SK-N-SH (cell line): ENCODE results near the gene NEK8. TPM values are rescaled to one million over a fixed set of nuclear protein-coding genes. Genes with fewer than 3 reads are reported as not detected.

Source experiments
- CTCF ChIA-PET: fragments of 300-600, 350-600 bp; formaldehyde crosslinking; extraction: SDS; loops from one replicate; lab custom pipeline; 2021; lab: Yijun Ruan, JAX
- POLR2A ChIA-PET: fragments of 350-600 bp; sonication (Branson Sonifier 250); formaldehyde crosslinking; extraction: SDS; loops from one replicate; lab custom pipeline; 2020; ENCODE audit warnings: antibody characterized with exemption, inconsistent platforms; lab: Yijun Ruan, JAX
- DNase-seq: peaks from one replicate; pipeline ENCODE4 v3.0.0; 2012
- H2AFZ ChIP-seq: fragments of 200-600 bp; sonication (generic); 2 replicates; pipeline ENCODE4 v1.8.1; 2016; ENCODE audit warnings: antibody characterized with exemption, mild to moderate bottlenecking, low read depth
- H3F3A ChIP-seq: fragments of 200-600 bp; sonication (generic); replicated peaks from 2 replicates; pipeline ENCODE3; 2016; ENCODE audit warnings: antibody characterized with exemption, mild to moderate bottlenecking; ENCODE audit not compliant: insufficient read depth
- H3K27ac ChIP-seq, 2 experiments: fragments of 200-500 bp in 1 of 2; fragments of 200-600 bp in 1 of 2; sonication (Bioruptor generic) in 1 of 2; sonication (generic), shearing (Covaris generic) in 1 of 2; 2 replicates each; pipeline versions ENCODE4 v1.5.1 to v1.6.1; 2014 to 2016; ENCODE audit warnings: low read depth in 2 of 2, inconsistent platforms in 1 of 2, low read length in 1 of 2, mild to moderate bottlenecking in 1 of 2, mixed read lengths in 1 of 2
- H3K27me3 ChIP-seq: fragments of 200-600 bp; sonication (generic), shearing (Covaris generic); 2 replicates; pipeline ENCODE4 v1.6.1; 2016; ENCODE audit warnings: mixed run types; ENCODE audit not compliant: insufficient read depth
- H3K36me3 ChIP-seq, 2 experiments: fragments of 200-500 bp in 1 of 2; fragments of 200-600 bp in 1 of 2; sonication (Bioruptor generic) in 1 of 2; sonication (generic) in 1 of 2; replicated peaks in 1 of 2; 2 replicates each; pipeline versions ENCODE3 to v1.5.1; 2014 to 2016; ENCODE audit warnings: low read length in 1 of 2, mild to moderate bottlenecking in 1 of 2; ENCODE audit not compliant: insufficient read depth in 2 of 2, control insufficient read depth in 1 of 2
- H3K4me1 ChIP-seq, 2 experiments: fragments of 200-500 bp in 1 of 2; fragments of 200-600 bp in 1 of 2; sonication (Bioruptor generic) in 1 of 2; sonication (generic), shearing (Covaris generic) in 1 of 2; 2 replicates each; pipeline versions ENCODE4 v1.5.1 to v1.6.1; 2014 to 2016; ENCODE audit warnings: low read depth in 1 of 2, low read length in 1 of 2, mixed run types in 1 of 2; ENCODE audit not compliant: insufficient read depth in 2 of 2, control insufficient read depth in 1 of 2
- H3K4me2 ChIP-seq: fragments of 200-600 bp; sonication (generic), shearing (Covaris generic); 2 replicates; pipeline ENCODE4 v1.6.1; 2017; ENCODE audit warnings: mixed run types
- H3K4me3 ChIP-seq, 2 experiments: fragments of 200-500 bp in 1 of 2; fragments of 200-600 bp in 1 of 2; sonication (Bioruptor generic) in 1 of 2; sonication (generic), shearing (Covaris generic) in 1 of 2; 2 replicates each; pipeline versions ENCODE4 v1.5.1 to v1.8.1; 2014 to 2016; ENCODE audit warnings: low read depth in 2 of 2, inconsistent platforms in 1 of 2, low read length in 1 of 2, mild to moderate bottlenecking in 1 of 2, mixed read lengths in 1 of 2, moderate library complexity in 1 of 2
- H3K79me2 ChIP-seq: fragments of 200-600 bp; sonication (generic); 2 replicates; pipeline ENCODE4 v1.8.1; 2017; ENCODE audit warnings: mild to moderate bottlenecking; ENCODE audit not compliant: insufficient read depth
- H3K9ac ChIP-seq: fragments of 200-600 bp; sonication (generic); 2 replicates; pipeline ENCODE4 v1.6.1; 2017; ENCODE audit warnings: mixed run types
- H3K9me2 ChIP-seq: fragments of 200-600 bp; sonication (generic); 2 replicates; pipeline ENCODE4 v1.6.1; 2017; ENCODE audit warnings: mixed run types
- H3K9me3 ChIP-seq: fragments of 200-600 bp; sonication (generic); 2 replicates; pipeline ENCODE4 v1.6.1; 2017; ENCODE audit warnings: mixed run types, mild to moderate bottlenecking, moderate library complexity
- H4K20me1 ChIP-seq: fragments of 200-600 bp; sonication (generic); 2 replicates; pipeline ENCODE4 v1.6.1; 2017; ENCODE audit warnings: mild to moderate bottlenecking, mixed run types; ENCODE audit not compliant: insufficient read depth
- ELF1 ChIP-seq: IDR thresholded peaks from 2 replicates; pipeline ENCODE4 v1.4.0; 2012
- EP300 ChIP-seq, 2 experiments: IDR thresholded peaks; 2 replicates each; pipeline versions ENCODE4 v1.4.0 to v1.6.1; 2012; ENCODE audit warnings: borderline replicate concordance in 1 of 2, low read depth in 1 of 2, low read length in 1 of 2
- EZH2phosphoT487 ChIP-seq: fragments of 200-600 bp; sonication (generic); IDR thresholded peaks from 2 replicates; pipeline ENCODE4 v1.6.1; 2017; ENCODE audit warnings: low read depth, mixed run types, mild to moderate bottlenecking, antibody characterized with exemption, moderate library complexity, borderline replicate concordance
- FOXM1 ChIP-seq: IDR thresholded peaks from 2 replicates; pipeline ENCODE4 v1.4.0; 2012; ENCODE audit warnings: low read depth, mild to moderate bottlenecking
- GATA2 ChIP-seq: sonication (generic); formaldehyde crosslinking; IDR thresholded peaks from 2 replicates; pipeline ENCODE4 v1.5.0; 2020; ENCODE audit warnings: mild to moderate bottlenecking, missing genetic modification reagents
- IRF3 ChIP-seq: fragments of 150-350 bp; IDR thresholded peaks from 2 replicates; pipeline ENCODE4 v1.6.1; 2016; ENCODE audit warnings: mild to moderate bottlenecking, low read depth, low read length
- MEF2A ChIP-seq: IDR thresholded peaks from 2 replicates; pipeline ENCODE4 v1.4.0; 2012; ENCODE audit warnings: low read depth, borderline replicate concordance
- NFIC ChIP-seq: IDR thresholded peaks from 2 replicates; pipeline ENCODE4 v1.4.0; 2012; ENCODE audit warnings: borderline replicate concordance
- POLR2AphosphoS5 ChIP-seq: IDR thresholded peaks from 2 replicates; pipeline ENCODE4 v1.6.1; 2012; ENCODE audit warnings: low read depth, low read length
- RAD21 ChIP-seq: IDR thresholded peaks from 2 replicates; pipeline ENCODE4 v1.6.1; 2012; ENCODE audit warnings: mild to moderate bottlenecking, low read length
- RCOR1 ChIP-seq: fragments of 150-350 bp; IDR thresholded peaks from 2 replicates; pipeline ENCODE4 v1.6.1; 2017; ENCODE audit warnings: antibody characterized with exemption, low read length
- RXRA ChIP-seq: IDR thresholded peaks from 2 replicates; pipeline ENCODE4 v1.4.0; 2012; ENCODE audit warnings: low read depth, mild to moderate bottlenecking, borderline replicate concordance
- SIN3A ChIP-seq: IDR thresholded peaks from 2 replicates; pipeline ENCODE4 v1.6.1; 2012; ENCODE audit warnings: low read depth, mild to moderate bottlenecking, low read length, moderate library complexity, borderline replicate concordance
- TAF1 ChIP-seq: IDR thresholded peaks from 2 replicates; pipeline ENCODE4 v1.6.1; 2012; ENCODE audit warnings: low read depth, mild to moderate bottlenecking, low read length, moderate library complexity, borderline replicate concordance
- TCF12 ChIP-seq: IDR thresholded peaks from 2 replicates; pipeline ENCODE4 v1.4.0; 2012
- TEAD4 ChIP-seq: IDR thresholded peaks from 2 replicates; pipeline ENCODE4 v1.4.0; 2012; ENCODE audit warnings: mild to moderate bottlenecking, borderline replicate concordance; ENCODE audit not compliant: insufficient read depth
- ZBTB33 ChIP-seq: IDR thresholded peaks from 2 replicates; pipeline ENCODE4 v1.4.0; 2012; ENCODE audit warnings: low read depth, borderline replicate concordance
- WGBS: methylation state at CpG from one replicate; pipeline ENCODE4 v1.1.6; 2017; ENCODE audit warnings: low lambda C conversion rate; 5-methylcytosine and 5-hydroxymethylcytosine counted together
- polyA plus RNA-seq, 3 experiments: library from polyadenylated mRNA; depleted of rRNA; stranded (reverse); fragments of >200 nt; gene quantifications; 2 replicates each; pipeline ENCODE4 v1.2.3, GENCODE V29; 2012

Gene NEK8
- polyA plus RNA-seq, 1 of the 3 experiments (the other 2 are of a cell fraction): 6.0 TPM

DNA sequence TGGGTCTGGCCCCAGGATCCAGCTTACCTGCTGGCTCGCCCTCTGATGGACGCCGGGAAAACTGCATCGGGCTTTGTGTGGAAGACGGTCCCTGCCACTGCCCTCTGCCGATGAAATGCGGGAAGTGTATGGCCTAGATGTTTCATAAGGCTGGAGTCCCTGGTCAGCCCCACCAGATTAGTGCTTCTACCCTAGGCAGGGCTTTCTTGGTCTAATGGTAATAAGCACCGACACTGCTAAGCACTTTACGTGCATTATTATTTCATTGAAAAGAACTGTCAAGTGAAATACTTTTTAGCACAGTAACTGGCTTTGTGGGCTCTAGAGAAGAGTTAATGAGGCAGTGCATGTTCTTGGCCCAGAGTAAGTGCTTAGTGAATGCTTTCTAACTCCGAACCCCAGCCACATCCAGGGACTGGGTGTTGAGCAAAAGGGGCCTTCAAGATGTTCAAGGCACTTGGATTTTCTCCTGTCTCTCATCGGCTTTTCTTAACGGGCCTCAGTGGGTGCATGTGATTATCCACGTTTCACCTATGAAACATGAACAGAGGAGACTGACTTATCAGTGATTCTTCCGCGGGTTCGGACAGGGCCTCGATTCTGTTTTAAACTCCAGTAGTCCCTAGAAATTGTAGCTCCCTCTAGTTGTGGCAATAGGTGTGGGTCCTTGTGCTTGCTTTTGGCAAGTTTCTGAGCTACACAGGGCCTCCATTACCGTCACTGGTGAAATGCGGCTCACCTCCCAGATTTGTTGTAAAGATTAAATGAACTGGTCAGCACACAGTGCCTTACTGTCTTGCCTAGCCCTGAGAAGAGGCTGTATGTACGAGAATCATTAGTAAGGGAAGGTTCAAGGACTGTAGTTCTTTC lies 21.8 kb downstream of the NEK8 start (continued):
- TF ChIP-seq RCOR1 (peak; percentile 23; the same call in 1 of the 2 replicates), TCF12 (no peak), RAD21 (peak; percentile 86), FOXM1 (no peak), SIN3A (peak; percentile 72; the same call in 1 of the 2 replicates), EZH2phosphoT487 (no peak)

DNA sequence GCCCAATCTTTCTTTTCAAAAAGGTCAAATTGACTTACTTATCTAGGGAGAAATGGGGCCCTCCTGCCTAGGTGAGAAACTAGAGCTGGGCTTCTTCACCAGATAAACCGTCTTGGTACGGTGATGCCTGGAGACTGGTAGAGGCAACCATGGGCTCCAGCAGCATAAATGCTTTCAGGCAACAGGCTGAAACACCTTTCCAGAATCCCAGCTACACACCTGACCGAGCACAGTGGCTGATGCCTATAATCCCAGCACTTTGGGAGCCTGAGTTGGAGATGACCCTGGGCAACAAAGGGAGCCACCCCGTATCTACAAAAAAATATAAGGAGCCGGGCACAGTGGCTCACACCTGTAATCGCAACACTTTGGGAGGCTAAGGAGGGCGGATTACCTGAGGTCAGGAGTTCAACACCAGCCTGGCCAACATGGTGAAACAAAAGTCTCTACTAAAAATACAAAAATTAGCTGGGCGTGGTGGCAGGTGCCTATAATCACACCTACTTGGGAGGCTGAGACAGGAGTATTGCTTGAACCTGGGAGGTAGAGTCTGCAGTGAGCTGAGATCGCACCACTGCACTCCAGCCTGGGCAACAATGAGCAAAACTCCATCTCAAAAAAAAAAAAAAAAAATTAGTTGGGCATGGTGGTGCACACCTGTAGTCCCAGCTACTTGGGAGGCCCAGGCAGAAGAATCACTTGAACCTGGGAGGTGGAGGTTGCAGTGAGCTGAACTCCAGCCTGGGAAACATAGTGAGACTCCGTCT lies 23.2 kb downstream of the NEK8 start:
- Histone ChIP-seq H3K36me3 (peaks cover 38 to 39% of the 10 kb centered on the region in 2 experiments), H3K4me2 (no peak overlapping the region), H2AFZ (no peak overlapping the region), H3K27me3 (no peaks in the 10 kb centered on the region), H4K20me1 (peaks cover 48% of the 10 kb centered on the region), H3K9me2 (no peaks in the 10 kb centered on the region), H3K9me3 (no peaks in the 10 kb centered on the region), H3K4me3 (no peak overlapping the region), H3K9ac (no peak overlapping the region), H3K4me1 (peaks cover 9 to 18% of the 10 kb centered on the region in 2 experiments; a peak in 3 of 4 replicates), H3K27ac (no peak overlapping the region), H3F3A (peaks cover 34% of the 10 kb centered on the region), H3K79me2 (peaks cover 31% of the 10 kb centered on the region; the same call in 1 of the 2 replicates)
- POLR2A ChIA-PET: interaction anchor here (0.6 to 2.2 kb wide), 2 partner anchors 25 to 145 kb away, joined by 5 to 11 read pairs; partner anchors contain the start of gene TLCD1
- TF ChIP-seq EP300 (IDR thresholded peaks at IDR 0.05; ENCODE audit: borderline replicate concordance in 1 of 2, low read depth in 1 of 2, low read length in 1 of 2) (no peak), RXRA (no peak), GATA2 (CRISPR knock-in tag) (no peak), POLR2AphosphoS5 (no peak), TEAD4 (no peak), ZBTB33 (no peak), IRF3 (no peak), RCOR1 (no peak), MEF2A (no peak), ELF1 (no peak), TCF12 (no peak), TAF1 (no peak), NFIC (no peak), SIN3A (no peak)
- CTCF ChIA-PET: interaction anchor here (0.6 to 20.4 kb wide), 11 partner anchors 11 to 201 kb away, joined by 3 to 612 read pairs (median 5); partner anchors contain the start of genes FLOT2, NEK8, RPL23A and TLCD1
- DNase-seq: no peak
- WGBS: 94% methylated on average over 9 of the region's 10 CpGs
